Measurements from ENCODE around the gene KMT2A.
"Not testable (repeated sequence)": the region's sequence is repeated elsewhere in the genome, so short reads cannot be mapped to it uniquely, and the experiment has no call there.

KMT2A gene

GRCh38 chr11:118435290-118435892 is 901 bp upstream of the KMT2A start:
- peak; percentile 66 for DNase-seq (ENCODE audit: low spot score)

GRCh38 chr11:118436639-118437207 is 431 bp downstream of the KMT2A start:
- no peak for DNase-seq (ENCODE audit: low spot score)

GRCh38 chr11:118437208-118438125 is 1.2 kb downstream of the KMT2A start:
- peak; percentile 58 for DNase-seq (ENCODE audit: low spot score)

- peak; percentile 10 for DNase-seq (ENCODE audit: low spot score)
These were observed 2.1 kb downstream of the KMT2A start for GRCh38 chr11:118438314-118438931.

- DNase-seq (ENCODE audit: low spot score), result no peak
These were observed 3.4 kb downstream of the KMT2A start for GRCh38 chr11:118439646-118440045.

GRCh38 chr11:118441770-118442275 is 5.5 kb downstream of the KMT2A start:
- no peak for DNase-seq (ENCODE audit: low spot score)

- DNase-seq (ENCODE audit: low spot score), result no peak
These were observed 6.0 kb downstream of the KMT2A start for GRCh38 chr11:118442301-118442700.

- no peak for DNase-seq (ENCODE audit: low spot score)
These were observed 6.8 kb downstream of the KMT2A start for GRCh38 chr11:118442908-118443589.

- no peak for DNase-seq (ENCODE audit: low spot score)
These were observed 7.4 kb downstream of the KMT2A start for GRCh38 chr11:118443590-118444218.

- no peak for DNase-seq (ENCODE audit: low spot score)
These were observed 11.1 kb downstream of the KMT2A start for GRCh38 chr11:118447423-118447822.

- no peak for DNase-seq (ENCODE audit: low spot score)
These were observed 12.0 kb downstream of the KMT2A start for GRCh38 chr11:118448294-118448693.

GRCh38 chr11:118449316-118449918 is 13.1 kb downstream of the KMT2A start:
- DNase-seq (ENCODE audit: low spot score), result no peak

- DNase-seq (ENCODE audit: low spot score), result no peak
These were observed 14.2 kb downstream of the KMT2A start for GRCh38 chr11:118450451-118450850.

- no peak for DNase-seq (ENCODE audit: low spot score)
These were observed 25.9 kb downstream of the KMT2A start for GRCh38 chr11:118462178-118462577.

- DNase-seq (ENCODE audit: low spot score), result not testable (repeated sequence)
These were observed 32.7 kb downstream of the KMT2A start for GRCh38 chr11:118468968-118469367.

- DNase-seq (ENCODE audit: low spot score), result no peak
These were observed 34.7 kb downstream of the KMT2A start for GRCh38 chr11:118471030-118471429.

GRCh38 chr11:118473537-118473936 is 37.2 kb downstream of the KMT2A start:
- DNase-seq (ENCODE audit: low spot score), result no peak

- no peak for DNase-seq (ENCODE audit: low spot score)
These were observed 40.4 kb downstream of the KMT2A start for GRCh38 chr11:118476676-118477075.

- DNase-seq (ENCODE audit: low spot score), result not testable (repeated sequence)
These were observed 44.9 kb downstream of the KMT2A start for GRCh38 chr11:118481238-118481637.

GRCh38 chr11:118484405-118484804 is 48.1 kb downstream of the KMT2A start:
- no peak for DNase-seq (ENCODE audit: low spot score)

GRCh38 chr11:118485273-118485672 is 49.0 kb downstream of the KMT2A start:
- no peak for DNase-seq (ENCODE audit: low spot score)
